Liver (tissue), 9 donors: Measurements from ENCODE around the gene UBE2R2. TPM values are rescaled to one million over a fixed set of nuclear protein-coding genes. Genes with fewer than 3 reads are reported as not detected.

Source experiments
- DNase-seq: peaks from one replicate; pipeline ENCODE4 v3.0.0-alpha.2; 2017; ENCODE audit warnings: low spot score
- H3K27ac ChIP-seq, 2 donors: one replicate each; pipeline ENCODE4 v1.7.0; 2013; ENCODE audit warnings: inconsistent platforms in 2 of 2, low read length in 2 of 2, control low read depth in 1 of 2, low read depth in 1 of 2, mild to moderate bottlenecking in 1 of 2
- H3K27me3 ChIP-seq, 4 donors: one replicate each; pipeline versions ENCODE4 v1.6.1 to v1.7.0; 2013; ENCODE audit warnings: low read length in 3 of 4, inconsistent platforms in 1 of 4, mild to moderate bottlenecking in 1 of 4, moderate library complexity in 1 of 4; ENCODE audit not compliant: control insufficient read depth in 4 of 4, insufficient read depth in 4 of 4
- H3K36me3 ChIP-seq, 4 donors: one replicate each; pipeline versions ENCODE4 v1.6.1 to v1.7.0; 2013; ENCODE audit warnings: low read length in 3 of 4, mild to moderate bottlenecking in 3 of 4, low read depth in 1 of 4, moderate library complexity in 1 of 4; ENCODE audit not compliant: control insufficient read depth in 4 of 4, insufficient read depth in 3 of 4
- H3K4me1 ChIP-seq, 4 donors: one replicate each; pipeline versions ENCODE4 v1.6.1 to v1.7.0; 2013; ENCODE audit warnings: low read length in 3 of 4, mild to moderate bottlenecking in 3 of 4, moderate library complexity in 1 of 4; ENCODE audit not compliant: control insufficient read depth in 4 of 4, insufficient read depth in 4 of 4
- H3K4me3 ChIP-seq, 3 donors: one replicate each; pipeline versions ENCODE4 v1.6.1 to v1.7.0; 2013; ENCODE audit warnings: low read length in 3 of 3, control low read depth in 1 of 3, low read depth in 1 of 3, mild to moderate bottlenecking in 1 of 3
- H3K9ac ChIP-seq, 2 donors: one replicate each; pipeline ENCODE4 v1.7.0; 2013; ENCODE audit warnings: low read length in 2 of 2, mild to moderate bottlenecking in 2 of 2, moderate library complexity in 2 of 2, control low read depth in 1 of 2, low read depth in 1 of 2
- H3K9me3 ChIP-seq, 4 donors: one replicate each; pipeline versions ENCODE4 v1.6.1 to v1.7.0; 2013; ENCODE audit warnings: low read length in 3 of 4; ENCODE audit not compliant: control insufficient read depth in 4 of 4
- ATF3 ChIP-seq: IDR thresholded peaks from 2 replicates; pipeline ENCODE4 v1.6.1; 2016; ENCODE audit warnings: antibody characterized with exemption
- CTCF ChIP-seq: fragments of 150-350 bp; IDR thresholded peaks from 2 replicates; pipeline ENCODE4 v1.5.1; 2017; ENCODE audit warnings: improper control_type of control experiment, low read depth, low read length; ENCODE audit not compliant: missing input control
- EGR1 ChIP-seq, 2 donors: IDR thresholded peaks; 2 replicates each; pipeline ENCODE4 v1.6.1; 2016 to 2018; ENCODE audit warnings: antibody characterized with exemption in 2 of 2, low read depth in 2 of 2
- FOXA1 ChIP-seq: IDR thresholded peaks from 2 replicates; pipeline ENCODE4 v1.6.1; 2016; ENCODE audit warnings: antibody characterized with exemption
- FOXA2 ChIP-seq: IDR thresholded peaks from 2 replicates; pipeline ENCODE4 v1.6.1; 2016; ENCODE audit warnings: antibody characterized with exemption
- GABPA ChIP-seq, 2 donors: IDR thresholded peaks in 1 of 2; conservative IDR thresholded peaks in 1 of 2; 2 replicates each; pipeline ENCODE4 v1.6.1; 2016; ENCODE audit warnings: antibody characterized with exemption in 2 of 2, mild to moderate bottlenecking in 1 of 2, moderate library complexity in 1 of 2
- HNF4A ChIP-seq, 2 donors: conservative IDR thresholded peaks; 2 replicates each; pipeline ENCODE4 v1.6.1; 2016; ENCODE audit warnings: antibody characterized with exemption in 2 of 2, mild to moderate bottlenecking in 2 of 2
- HNF4G ChIP-seq: IDR thresholded peaks from 2 replicates; pipeline ENCODE4 v1.6.1; 2016; ENCODE audit warnings: antibody characterized with exemption
- JUND ChIP-seq, 2 donors: IDR thresholded peaks; 2 replicates each; pipeline ENCODE4 v1.6.1; 2016; ENCODE audit warnings: antibody characterized with exemption in 2 of 2
- MAX ChIP-seq: IDR thresholded peaks from 2 replicates; pipeline ENCODE4 v1.6.1; 2016; ENCODE audit warnings: antibody characterized with exemption
- NR2F2 ChIP-seq: IDR thresholded peaks from 2 replicates; pipeline ENCODE4 v1.6.1; 2016; ENCODE audit warnings: antibody characterized with exemption
- RAD21 ChIP-seq, 2 donors: IDR thresholded peaks; 2 replicates each; pipeline ENCODE4 v1.6.1; 2016; ENCODE audit warnings: antibody characterized with exemption in 2 of 2, mild to moderate bottlenecking in 2 of 2
- REST ChIP-seq: IDR thresholded peaks from 2 replicates; pipeline ENCODE4 v1.6.1; 2016; ENCODE audit warnings: antibody characterized with exemption, mild to moderate bottlenecking
- RXRA ChIP-seq, 2 donors: IDR thresholded peaks; 2 replicates each; pipeline ENCODE4 v1.6.1; 2017 to 2018; ENCODE audit warnings: antibody characterized with exemption in 2 of 2, mild to moderate bottlenecking in 1 of 2
- SP1 ChIP-seq: IDR thresholded peaks from 2 replicates; pipeline ENCODE4 v1.6.1; 2018; ENCODE audit warnings: antibody characterized with exemption, mild to moderate bottlenecking
- TAF1 ChIP-seq: conservative IDR thresholded peaks from 2 replicates; pipeline ENCODE4 v1.6.1; 2016; ENCODE audit warnings: antibody characterized with exemption, mild to moderate bottlenecking
- YY1 ChIP-seq: IDR thresholded peaks from 2 replicates; pipeline ENCODE4 v1.6.1; 2016; ENCODE audit warnings: antibody characterized with exemption, mild to moderate bottlenecking
- ZBTB33 ChIP-seq: IDR thresholded peaks from 2 replicates; pipeline ENCODE4 v1.6.1; 2016; ENCODE audit warnings: antibody characterized with exemption
- WGBS: extraction: QIAGEN DNeasy Blood & Tissue Kit; methylation state at CpG from one replicate; pipeline ENCODE4 v1.1.7; 2013; 5-methylcytosine and 5-hydroxymethylcytosine counted together
- polyA plus RNA-seq, 2 donors: library from polyadenylated mRNA; stranded (reverse) in 1 of 2; unstranded in 1 of 2; fragments of 200-250 nt in 1 of 2; fragments of >200 nt in 1 of 2; fragmentation: Nextera tagmentation in 1 of 2; extraction: Ambion mirVana in 1 of 2; gene quantifications; one replicate each; pipeline versions ENCODE4 v1.2.1 to v1.2.3, GENCODE V29; 2013 to 2015
- total RNA-seq, 2 donors: library from RNA; depleted of rRNA; stranded (reverse); fragments of >200 nt; gene quantifications; one replicate each; pipeline ENCODE4 v1.2.3, GENCODE V29; 2014
- donor health status: healthy.
- donor health status: healthy.
- donor health status: healthy.
- donor health status: healthy.
- donor health status: healthy.

UBE2R2 gene
- total and polyA plus RNA-seq, 4 donors = 10.8 to 15.0 (median 14.2) TPM

- Histone ChIP-seq H3K4me1 (peaks cover 24 to 49% (median 41%) of the 10 kb centered on the region in 4 donors), H3K9ac (no peak overlapping the region), H3K36me3 (peaks cover 0 to 2% (median 0%) of the 10 kb centered on the region in 4 donors), H3K4me3 (no peak overlapping the region), H3K27ac (no peak overlapping the region), H3K9me3 (no peaks in the 10 kb centered on the region), H3K27me3 (no peaks in the 10 kb centered on the region)
- no peak for TF ChIP-seq FOXA2
- no peak for TF ChIP-seq HNF4A (conservative IDR thresholded peaks at IDR 0.05)
- TF ChIP-seq NR2F2 = no peak
- no peak for TF ChIP-seq ATF3
- TF ChIP-seq FOXA1 = no peak
- no peak for TF ChIP-seq HNF4G
- no peak for TF ChIP-seq RXRA (IDR thresholded peaks at IDR 0.05)
- TF ChIP-seq SP1 = no peak
- TF ChIP-seq GABPA (IDR thresholded peaks at IDR 0.05 in 1 of 2, conservative IDR thresholded peaks at IDR 0.05 in 1 of 2) = no peak
- TF ChIP-seq TAF1 = no peak
- TF ChIP-seq EGR1 (IDR thresholded peaks at IDR 0.05; ENCODE audit: low read depth in 2 of 2) = no peak
- no peak for TF ChIP-seq MAX
- WGBS = 21% methylated on average over 1 of the region's 1 CpG
- DNase-seq = no peak
These were observed 34.3 kb downstream of the UBE2R2 start for GRCh38 chr9:33851301-33851700.

- H3K36me3 ChIP-seq = peaks cover 0 to 2% (median 0%) of the 10 kb centered on the region in 4 donors
- peak; percentile 53 for DNase-seq
- WGBS = 56% methylated on average over 8 of the region's 8 CpGs
- H3K9ac ChIP-seq = no peak overlapping the region
- H3K27me3 ChIP-seq = no peaks in the 10 kb centered on the region
- no peak for TF ChIP-seq FOXA1
- TF ChIP-seq FOXA2 = peak; percentile 14
- no peak for TF ChIP-seq SP1
- peak; percentile 17 to 27 for TF ChIP-seq HNF4A (conservative IDR thresholded peaks at IDR 0.05)
- peak; percentile 13 to 40 for TF ChIP-seq RXRA (IDR thresholded peaks at IDR 0.05)
- TF ChIP-seq ATF3 = no peak
- TF ChIP-seq ZBTB33 = no peak
- no peak for TF ChIP-seq EGR1 (IDR thresholded peaks at IDR 0.05; ENCODE audit: low read depth in 2 of 2)
- no peak for TF ChIP-seq NR2F2
- TF ChIP-seq GABPA (IDR thresholded peaks at IDR 0.05 in 1 of 2, conservative IDR thresholded peaks at IDR 0.05 in 1 of 2) = no peak
- no peak for TF ChIP-seq JUND (IDR thresholded peaks at IDR 0.05)
- no peak for TF ChIP-seq YY1
- TF ChIP-seq REST = no peak
- TF ChIP-seq MAX = no peak
- peak; percentile 73 for TF ChIP-seq CTCF
- TF ChIP-seq RAD21 (IDR thresholded peaks at IDR 0.05) = peak; percentile 96 to 97
- TF ChIP-seq HNF4G = no peak
- TF ChIP-seq TAF1 = no peak
- no peaks in the 10 kb centered on the region for H3K9me3 ChIP-seq
- H3K4me3 ChIP-seq = no peak overlapping the region
- peak overlapping the region in 1 of 2 donors; percentile 35 for H3K27ac ChIP-seq
- peaks cover 22 to 48% (median 42%) of the 10 kb centered on the region in 4 donors for H3K4me1 ChIP-seq
These were observed 35.4 kb downstream of the UBE2R2 start for GRCh38 chr9:33852216-33852826.
